Measurements from ENCODE around the gene ZNF366.

Gene ZNF366

DNA sequence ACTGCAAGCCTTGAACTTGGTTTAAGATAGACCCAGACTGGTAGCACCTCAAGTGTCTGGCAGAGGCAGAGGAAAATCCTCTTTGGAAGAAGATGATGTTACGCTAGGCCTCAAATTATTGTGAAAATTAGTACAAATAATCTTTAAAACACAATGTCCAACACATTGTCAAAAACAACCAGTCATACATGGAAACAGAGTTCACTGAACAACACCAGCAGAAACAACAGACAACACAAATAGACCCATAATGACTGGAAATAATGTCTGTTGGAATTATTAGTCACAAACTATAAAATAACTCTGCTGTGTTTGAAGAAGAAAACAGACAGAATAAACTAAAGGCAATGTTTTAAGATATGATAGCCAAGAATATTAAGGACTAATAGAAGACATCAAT is 15.4 kb upstream of the ZNF366 start:
- no peak for DNase-seq (ENCODE audit: low spot score)

DNA sequence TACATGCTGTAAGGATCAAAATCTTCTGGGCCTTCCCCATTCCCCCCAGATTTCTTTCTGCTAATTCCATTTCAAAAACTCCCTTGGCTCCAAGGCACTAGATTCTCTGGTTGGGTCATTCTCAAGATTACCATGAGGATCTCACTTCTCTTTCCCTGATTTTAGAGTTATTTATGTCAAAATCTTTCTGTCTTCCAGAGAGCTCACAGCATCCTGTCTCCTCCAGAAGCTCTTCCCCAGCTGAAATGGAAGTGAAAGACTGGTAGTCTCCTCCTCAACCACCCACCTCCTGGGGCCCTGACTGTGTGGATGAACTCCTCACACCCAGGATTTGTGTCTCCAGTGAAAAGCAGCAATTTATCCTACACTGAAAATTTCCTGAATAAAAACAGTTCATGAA is 11.9 kb upstream of the ZNF366 start:
- DNase-seq (ENCODE audit: low spot score) = no peak

DNA sequence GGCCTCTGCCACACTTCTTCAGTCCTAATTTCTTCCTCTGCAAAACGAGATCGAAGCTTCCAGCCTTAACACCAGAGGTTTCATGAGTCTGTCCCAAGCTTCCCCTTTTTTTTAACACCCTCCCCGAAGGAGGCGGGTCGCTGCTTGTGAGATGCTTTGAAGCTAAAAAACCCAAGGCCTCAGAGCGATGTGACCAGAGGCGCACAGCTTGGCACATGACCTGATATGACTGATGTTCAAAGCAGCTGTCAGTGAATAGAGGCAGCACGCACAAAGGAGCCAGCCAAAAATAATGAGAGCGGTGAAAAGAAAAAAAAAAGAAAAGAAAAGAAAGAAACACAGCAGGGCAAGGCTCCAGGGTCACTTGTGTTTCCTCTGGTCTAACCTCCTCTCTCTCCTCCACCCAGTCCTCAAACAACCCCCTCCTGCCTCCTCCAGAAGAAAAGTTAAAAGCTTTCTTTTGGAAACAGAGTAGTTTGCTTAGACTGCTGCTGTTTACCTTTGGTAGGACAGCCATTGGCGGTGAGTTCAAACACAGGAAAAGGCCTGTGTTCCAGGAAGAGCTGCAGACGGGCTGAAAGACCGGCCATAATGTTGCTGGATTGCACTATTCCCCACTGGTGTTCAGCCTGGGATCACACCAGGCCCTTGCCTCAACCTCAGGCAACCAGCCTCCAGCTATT is 10.9 kb upstream of the ZNF366 start:
- no peak for DNase-seq (ENCODE audit: low spot score)

DNA sequence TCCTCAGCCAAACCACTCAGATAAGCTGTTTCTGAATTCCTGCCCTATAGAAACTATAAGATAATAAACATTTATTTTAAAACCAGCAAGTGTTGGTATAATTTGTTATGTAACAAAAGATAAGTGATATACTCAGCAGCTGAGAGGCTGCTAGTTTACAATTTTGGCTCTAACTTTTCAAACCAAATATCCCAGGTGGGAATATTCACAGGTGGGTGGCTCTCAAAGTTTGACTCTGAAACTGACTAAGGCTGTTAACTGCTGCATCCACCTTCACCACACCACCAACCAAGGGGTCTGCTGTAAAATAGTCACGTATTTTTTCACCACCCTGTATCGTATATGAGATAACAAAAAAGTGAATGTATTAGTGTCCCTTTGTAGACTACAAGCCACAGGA is 9.7 kb upstream of the ZNF366 start:
- DNase-seq (ENCODE audit: low spot score) = no peak

DNA sequence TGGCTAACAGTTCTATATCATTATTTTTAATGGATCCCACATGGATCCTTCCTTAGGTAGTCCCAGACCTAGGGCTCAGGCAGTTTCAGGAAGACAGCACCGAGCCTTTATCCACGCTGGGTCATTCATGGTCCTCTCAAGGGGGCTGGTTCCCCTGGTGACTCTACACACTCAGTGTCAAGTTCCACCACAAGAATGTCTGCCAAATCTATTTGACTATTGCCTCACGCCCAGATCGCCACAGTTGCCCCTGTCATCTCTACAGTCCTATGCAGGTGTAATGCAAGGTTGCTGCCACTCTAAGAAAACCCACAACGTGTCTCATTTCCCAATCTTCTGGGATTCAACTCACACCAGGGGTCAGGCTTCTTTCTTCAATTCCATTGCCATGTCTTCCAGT is 8.0 kb upstream of the ZNF366 start:
- no peak for DNase-seq (ENCODE audit: low spot score)

DNA sequence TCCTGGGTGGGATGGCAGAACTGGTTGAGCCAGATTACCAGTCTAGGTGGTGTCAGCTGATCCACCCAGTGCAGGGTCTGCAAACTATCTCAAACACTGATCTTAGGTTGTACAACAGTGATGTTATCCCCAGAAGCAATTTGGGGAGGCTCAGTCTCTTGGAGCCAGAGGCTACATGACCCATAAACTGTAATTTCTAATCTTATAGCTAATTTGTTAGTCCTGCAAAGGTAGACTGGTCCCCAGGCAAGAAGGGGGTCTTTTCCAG is 5.3 kb upstream of the ZNF366 start:
- no peak for DNase-seq (ENCODE audit: low spot score)

DNA sequence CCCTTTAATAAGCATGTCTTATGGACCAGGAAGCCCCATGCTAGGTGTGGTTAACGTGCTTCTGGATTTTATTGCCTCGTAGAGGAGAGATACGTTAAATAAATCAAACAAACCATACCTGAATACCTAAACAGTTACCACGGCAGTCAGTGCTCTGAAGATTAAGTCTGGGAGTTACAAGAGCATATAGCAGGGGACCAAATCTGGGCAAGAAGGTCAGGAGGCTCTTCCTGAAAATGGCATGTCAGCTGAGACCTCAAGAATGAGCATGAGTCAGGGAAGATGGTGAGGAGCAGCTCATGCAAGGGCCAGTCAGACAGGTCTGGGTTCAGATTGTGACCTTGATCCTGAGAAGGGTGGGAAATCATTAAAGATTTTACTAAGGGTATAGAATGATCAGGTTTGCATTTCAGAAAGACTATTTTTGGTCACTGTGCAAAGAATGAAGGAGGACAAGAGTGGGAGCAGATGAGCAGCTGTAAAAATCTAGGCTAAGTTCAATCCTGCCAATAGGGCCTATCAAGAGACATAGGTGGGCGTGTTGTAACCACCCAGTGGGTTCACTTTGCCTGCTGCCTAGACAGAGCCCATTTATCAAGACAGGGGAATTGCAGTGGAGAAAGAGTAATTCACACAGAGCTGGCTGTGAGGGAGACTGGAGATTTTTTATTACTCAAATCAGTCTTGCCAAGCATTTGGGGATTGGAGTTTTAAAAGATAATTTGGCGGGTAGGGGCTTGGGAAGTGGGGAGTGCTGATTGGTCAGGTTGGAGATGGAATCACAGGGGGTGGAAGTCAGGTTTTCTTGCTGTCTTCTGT is 4.8 kb upstream of the ZNF366 start:
- DNase-seq (ENCODE audit: low spot score) = no peak

DNA sequence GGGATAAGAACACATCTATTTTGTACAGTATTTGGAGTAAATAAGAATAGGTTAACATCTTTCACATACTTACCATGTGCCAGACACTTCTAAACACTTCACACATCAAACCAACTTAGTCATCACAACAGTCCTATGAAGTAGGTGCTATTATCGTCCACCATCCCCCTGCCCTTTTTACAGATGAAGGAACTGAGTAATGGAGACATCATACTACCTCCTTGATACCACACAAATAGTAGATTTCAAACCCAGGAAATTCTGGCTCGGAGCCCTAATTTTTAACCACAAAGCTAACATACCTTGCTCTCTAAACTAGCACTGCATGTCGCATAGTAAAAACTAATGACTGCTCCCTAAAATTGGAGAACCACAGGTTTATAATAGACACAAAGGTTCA is 4.2 kb upstream of the ZNF366 start:
- no peak for DNase-seq (ENCODE audit: low spot score)

DNA sequence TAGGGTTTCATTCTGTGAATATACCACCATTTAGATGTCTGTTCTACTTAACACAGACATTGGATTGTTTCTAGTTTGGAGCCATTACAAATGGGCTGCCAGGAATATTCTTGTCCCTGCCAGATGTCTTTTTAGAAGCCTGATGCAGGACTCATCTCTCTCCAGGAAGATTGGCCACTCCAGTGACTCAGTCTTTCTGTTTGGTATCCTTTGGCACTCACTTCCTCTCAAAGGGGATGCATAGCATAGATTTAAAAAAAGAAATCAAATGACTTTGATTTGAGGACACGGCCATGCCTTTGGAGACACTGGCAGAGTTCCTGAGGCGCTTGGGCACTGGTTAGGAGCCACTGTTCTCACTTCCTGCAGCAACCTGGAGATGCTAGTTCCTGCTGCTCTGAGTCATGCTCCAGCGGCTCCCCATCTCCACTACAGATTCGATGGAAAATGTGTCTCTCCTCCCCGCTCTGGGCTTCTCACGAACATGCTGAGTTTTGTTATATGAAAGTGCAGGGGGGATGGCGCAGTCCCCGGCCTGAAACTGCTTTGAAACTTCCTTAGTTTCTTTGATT is 3.5 kb upstream of the ZNF366 start:
- DNase-seq (ENCODE audit: low spot score) = no peak

DNA sequence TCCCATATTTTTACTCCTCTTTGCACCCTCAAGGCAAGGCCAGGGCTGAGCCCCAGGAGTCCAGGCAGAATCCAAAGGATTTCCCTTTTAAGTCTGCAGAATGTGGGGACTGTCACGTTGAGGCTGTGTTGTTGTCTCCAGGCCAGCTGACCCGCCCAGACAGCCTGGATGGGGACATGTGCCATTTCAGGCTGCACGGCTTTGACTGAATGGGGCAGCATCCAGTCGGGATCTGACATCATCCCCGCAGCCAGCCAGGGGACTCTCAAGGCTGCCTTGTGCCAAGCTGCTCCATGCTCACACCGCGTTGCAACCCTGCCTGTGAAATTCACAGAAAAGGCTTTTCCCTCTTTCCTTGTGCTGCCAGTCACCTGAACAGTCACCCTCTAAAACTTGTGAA is 2.2 kb upstream of the ZNF366 start:
- DNase-seq (ENCODE audit: low spot score) = no peak

DNA sequence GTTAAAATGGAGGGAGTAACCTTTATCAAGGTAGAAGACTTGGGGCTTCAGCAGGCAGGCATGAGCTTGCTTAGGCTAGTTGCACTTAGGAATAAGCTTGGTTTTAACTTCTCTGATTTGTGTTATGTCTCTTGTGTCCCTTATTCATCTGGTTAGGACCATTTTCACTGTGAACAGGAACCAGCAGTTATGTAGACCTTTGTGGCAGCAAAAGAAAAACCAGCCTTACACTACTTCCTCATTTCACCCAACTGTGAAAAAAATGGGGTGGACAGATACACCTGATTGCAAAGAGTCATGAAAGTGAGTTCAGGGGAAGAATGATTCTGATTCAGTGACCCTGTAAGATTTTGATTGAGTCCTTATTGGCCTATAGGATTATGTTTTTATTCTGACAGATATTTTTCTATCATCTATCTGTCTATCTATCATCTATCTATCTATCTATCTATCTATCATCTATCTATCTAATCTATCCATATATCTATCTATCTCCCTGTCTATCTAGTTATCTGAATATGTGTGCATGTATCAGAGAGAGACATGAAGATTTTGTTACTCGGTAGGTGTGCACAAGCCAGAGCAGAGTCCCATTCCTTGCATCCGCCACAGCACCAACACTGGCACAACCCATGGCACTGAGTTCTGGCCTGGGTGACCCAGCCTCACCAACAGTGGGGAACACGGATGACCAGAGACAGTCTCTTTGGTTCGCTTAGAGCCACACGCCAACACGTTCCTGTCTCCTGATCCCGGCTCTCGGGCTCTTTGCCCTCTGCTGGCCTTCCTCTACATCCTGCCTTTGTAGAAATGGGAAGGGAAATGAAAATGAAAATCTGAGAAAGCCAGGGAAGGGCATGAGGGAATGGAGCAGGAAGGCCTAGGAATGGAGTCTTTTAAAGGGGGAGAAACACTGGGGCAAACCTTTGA is 1.3 kb upstream of the ZNF366 start:
- peak; percentile 57 for DNase-seq (ENCODE audit: low spot score)

DNA sequence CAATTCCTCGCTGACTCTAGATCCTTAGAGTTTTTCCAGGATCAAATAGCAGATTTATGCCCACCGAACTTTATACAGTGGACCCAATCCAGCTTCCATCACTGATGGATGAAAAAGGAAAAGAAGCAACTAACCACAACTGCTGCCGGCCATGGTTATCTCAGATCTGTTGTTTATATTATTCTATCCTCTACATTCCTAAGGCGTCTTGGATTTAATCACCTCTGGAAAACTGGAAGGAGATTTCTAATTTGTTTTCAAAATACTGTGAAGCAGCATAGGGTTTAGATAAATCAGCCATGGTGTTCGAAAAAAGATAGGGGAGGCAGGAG is 663 bp upstream of the ZNF366 start:
- DNase-seq (ENCODE audit: low spot score) = no peak

DNA sequence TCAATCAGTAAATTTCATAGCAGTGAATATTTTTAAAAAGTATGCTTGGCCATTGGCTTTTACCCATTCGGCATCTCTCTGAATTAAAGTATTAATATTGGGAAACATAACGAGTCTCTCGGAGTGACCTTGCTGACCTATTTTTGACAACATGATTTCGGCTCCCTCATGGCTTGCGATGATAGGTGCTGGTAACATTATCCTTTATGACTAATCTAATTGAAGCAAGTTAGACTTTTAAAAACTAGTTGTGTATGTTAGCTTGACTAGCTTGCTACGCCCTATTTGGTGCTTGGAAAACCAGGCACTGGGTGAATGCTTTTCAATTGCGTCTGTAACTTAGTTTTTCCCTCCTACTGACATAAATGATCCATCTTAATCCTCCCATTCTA is 1.1 kb downstream of the ZNF366 start:
- no peak for DNase-seq (ENCODE audit: low spot score)

DNA sequence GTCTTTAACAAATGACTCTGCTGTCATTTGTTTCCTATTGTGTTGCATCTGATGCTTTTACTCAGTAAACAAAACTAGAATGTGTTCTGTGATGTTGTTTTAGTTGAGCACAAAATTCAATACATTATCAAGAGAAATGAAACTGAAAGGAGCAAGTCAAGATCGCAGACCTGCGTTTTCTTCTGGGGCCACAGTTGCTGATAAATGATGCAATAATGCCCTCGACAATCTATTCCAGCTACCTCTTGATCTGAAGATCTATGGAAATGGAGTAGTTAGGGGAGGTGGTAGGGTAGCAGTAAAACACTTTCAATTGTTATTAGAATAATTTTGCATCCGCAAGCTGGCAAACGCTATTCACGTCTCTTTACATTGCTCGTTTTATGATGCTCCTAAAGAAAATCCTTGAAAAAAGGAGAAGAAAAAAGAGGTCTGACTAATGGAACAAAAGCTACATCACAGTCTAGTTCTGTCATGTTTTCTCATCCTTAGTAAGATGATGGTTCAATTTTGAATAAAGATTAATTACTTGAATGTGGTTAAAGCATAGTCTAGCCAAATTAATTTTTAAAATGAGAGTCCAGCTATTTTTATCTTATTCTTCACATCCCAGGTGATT is 1.6 kb downstream of the ZNF366 start:
- no peak for DNase-seq (ENCODE audit: low spot score)

DNA sequence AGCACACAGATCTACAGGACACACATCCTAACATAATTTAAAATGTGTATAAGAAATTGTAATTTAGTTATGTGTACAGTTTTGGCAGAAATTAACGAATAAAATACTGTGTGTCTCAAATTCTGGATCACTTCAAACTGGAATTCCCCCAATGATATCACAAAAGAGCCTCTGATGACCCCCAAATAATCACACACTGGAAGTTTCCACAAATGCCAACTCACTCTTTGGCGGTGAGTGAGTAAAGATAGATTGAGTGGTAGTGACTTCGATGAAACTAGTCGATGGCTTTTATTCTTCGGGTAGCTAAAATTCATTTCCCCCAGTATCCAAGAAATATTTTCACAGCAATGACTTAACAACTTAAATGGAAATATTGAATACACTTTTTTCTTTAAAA is 2.2 kb downstream of the ZNF366 start:
- no peak for DNase-seq (ENCODE audit: low spot score)

DNA sequence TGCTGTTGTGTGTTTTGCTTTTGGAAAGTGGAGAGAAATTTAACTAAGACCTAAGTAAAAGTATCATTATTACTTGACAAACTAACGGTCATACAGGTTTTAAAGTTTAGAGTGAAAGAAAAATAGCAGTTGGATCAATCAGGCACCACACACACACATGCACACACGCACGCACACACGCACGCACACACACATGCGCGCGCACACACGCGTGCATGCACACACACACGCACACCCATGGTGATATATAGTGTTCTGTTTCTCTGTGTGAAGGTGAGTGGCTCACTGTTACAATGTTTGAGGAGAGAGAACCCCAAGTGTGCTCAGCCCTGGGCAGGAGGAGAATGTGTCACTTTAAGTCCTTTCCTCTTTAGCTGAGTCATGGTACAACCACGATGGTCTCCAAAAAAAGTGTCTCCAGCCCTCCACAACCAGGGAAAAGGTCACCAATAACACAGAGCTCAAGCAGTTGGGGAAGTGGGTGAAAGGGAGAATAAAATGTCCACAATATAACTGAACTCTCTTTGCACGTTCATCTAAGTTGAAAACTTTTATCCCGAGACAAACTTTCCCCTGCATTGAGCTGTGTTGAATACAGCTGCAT is 3.2 kb downstream of the ZNF366 start:
- no peak for DNase-seq (ENCODE audit: low spot score)

DNA sequence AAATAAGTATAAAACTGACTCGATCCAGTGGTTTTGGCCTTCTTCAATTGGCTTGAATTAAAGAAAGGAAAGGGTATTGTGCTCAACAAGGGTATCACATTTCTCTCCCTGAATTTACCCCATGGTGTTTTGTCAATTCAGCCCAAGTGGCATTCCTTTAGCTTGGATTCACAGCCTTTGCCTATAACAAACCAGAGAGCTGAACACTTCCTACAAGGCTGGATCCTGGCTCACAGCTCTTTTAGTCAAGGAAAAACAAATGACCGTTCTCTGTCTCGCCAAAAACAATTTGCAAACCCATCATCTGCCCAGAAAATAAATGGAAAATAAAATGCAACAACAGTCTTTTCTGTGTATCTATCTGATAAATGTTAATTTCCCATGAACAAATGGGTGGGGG is 5.7 kb downstream of the ZNF366 start:
- DNase-seq (ENCODE audit: low spot score) = no peak

DNA sequence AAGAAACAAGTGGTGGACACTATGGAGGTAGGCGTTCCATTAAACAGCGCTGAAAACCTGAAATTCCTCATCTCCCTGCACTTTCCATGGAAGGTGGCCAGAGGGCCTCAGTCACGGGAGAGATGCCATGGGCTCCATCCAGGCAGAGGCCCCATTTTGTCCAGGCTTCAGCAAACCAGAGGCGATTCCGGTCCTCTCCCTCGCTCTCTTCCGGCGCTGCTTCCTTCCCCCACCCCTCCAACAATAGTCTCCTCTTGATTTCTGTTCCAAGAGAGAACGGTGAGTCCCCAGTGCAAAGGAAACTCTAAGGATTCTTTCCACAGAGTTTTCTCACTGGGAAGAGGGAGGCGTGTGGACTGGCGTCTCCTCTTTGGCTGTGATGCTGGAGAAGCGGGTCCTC is 7.5 kb downstream of the ZNF366 start:
- no peak for DNase-seq (ENCODE audit: low spot score)

DNA sequence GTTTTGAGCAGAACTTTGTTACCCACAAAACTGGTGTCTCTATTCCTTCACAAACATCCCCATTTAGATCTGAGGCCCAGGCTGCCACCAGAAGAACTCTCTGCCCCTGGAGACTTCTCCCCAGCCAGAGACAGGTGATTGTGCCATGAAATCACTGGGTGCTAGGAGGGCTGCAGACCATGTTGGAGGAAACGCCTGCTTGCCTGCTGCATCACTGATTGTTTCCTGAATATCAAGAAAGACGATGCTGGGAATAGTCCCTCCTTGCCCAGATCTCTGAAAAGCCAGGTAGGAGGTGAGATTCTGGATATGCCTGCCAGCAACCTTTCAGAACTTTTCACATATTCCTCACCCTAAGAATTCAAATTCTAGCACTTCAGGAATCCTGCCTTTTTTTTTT is 8.1 kb downstream of the ZNF366 start:
- no peak for DNase-seq (ENCODE audit: low spot score)

DNA sequence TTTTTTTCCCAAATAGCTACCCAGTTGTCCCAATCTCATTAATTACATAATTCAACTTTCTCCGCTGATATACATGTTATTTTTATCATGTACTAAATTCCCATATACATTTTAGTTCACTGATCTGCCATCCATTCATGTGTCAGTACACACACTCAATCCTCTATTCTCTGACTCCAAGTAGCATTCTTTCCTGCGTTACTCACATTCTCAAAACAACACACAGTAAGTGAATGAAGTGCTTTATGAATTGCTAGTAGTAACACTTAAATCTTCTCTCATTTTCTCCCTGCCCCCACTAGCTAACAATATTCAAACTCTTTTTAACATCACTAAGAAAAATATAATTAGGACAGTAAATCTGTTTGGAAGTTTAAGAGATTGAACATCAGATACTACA is 8.9 kb downstream of the ZNF366 start:
- no peak for DNase-seq (ENCODE audit: low spot score)

DNA sequence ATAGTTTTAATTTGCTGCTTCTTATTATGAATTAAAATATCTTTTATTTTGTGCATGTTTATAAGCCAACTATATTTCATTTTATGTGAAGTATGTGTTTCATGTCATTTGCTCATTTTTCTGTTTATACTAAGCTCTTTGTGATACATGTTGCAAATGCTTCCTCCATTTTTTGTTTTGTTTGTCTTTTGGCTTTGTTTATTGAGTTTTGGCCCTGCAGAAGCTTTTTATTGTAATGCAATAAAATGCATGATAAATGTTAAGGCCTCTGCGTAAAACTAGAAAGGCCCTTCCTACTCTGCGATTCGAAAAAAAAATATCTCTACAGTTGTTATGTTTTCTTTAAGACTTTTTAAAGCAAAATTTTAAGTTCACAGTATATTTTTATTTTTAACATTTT is 9.4 kb downstream of the ZNF366 start:
- no peak for DNase-seq (ENCODE audit: low spot score)

DNA sequence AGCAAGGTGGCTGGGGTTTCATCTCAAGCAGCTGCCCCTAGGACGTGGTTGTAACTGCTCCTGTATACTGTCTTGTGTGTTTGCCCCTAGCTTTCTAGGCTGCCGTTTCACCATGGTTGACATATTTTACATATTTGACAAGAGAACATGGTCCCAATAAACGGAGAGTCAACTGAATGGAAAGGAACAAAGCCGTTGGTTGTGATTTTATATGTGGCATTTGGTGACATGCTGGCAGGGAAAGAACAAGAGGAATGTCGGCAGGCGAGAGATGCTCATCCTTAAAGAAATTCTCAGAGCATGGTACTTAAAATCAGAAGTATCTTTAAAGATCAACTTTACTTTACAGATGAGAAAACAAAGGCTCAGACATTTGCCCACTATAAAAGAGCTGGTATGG is 11.8 kb downstream of the ZNF366 start:
- no peak for DNase-seq (ENCODE audit: low spot score)

Data from NAMALWA (cell line).